Measurements from ENCODE around the gene MORN3.

- TF ChIP-seq POLR2A (IDR thresholded peaks at IDR 0.05) = no peak
- TF ChIP-seq CTCF (IDR thresholded peaks at IDR 0.05) = no peak
- TF ChIP-seq POLR2AphosphoS5 (IDR thresholded peaks at IDR 0.05) = no peak
These were observed 42.1 kb upstream of the MORN3 start for GRCh38 chr12:121711361-121712189.
